Umbilical cord (tissue), 2 donors: Measurements from ENCODE around the gene PPP1R9B. TPM values are rescaled to one million over a fixed set of nuclear protein-coding genes. Genes with fewer than 3 reads are reported as not detected.

ENCODE experiments used
- DNase-seq: peaks from one replicate; pipeline ENCODE4 v3.0.0-alpha.2; 2015; ENCODE audit warnings: low spot score
- total RNA-seq: library from RNA; depleted of rRNA; stranded (reverse); fragments of >200 nt; gene quantifications from one replicate; pipeline ENCODE4 v1.2.3, GENCODE V29; 2014; ENCODE audit warnings: low replicate concordance; ENCODE audit not compliant: insufficient read depth

The PPP1R9B gene
- total RNA-seq, 1 donor from 2014 or later = 14.2 TPM

DNA sequence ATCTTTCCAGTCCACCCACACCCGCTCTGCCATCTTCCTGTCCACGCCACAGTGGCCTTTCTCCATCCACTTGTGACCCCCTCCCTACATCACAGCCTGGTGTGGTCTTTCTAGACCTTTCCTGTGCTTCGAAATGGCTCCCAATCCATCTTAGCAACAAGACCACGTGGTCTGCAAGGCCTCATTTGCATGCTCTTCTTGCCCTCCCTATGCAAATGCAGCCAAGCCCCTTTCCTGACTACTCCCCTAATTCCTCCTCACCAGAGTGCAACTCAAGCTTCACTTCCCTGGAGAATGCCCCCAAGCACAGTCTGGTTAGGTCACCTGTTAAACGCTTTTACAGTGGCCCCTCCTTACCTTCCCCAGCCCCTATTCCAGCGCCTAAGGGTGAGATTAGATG lies 6.1 kb downstream of the PPP1R9B start:
- no peak for DNase-seq

DNA sequence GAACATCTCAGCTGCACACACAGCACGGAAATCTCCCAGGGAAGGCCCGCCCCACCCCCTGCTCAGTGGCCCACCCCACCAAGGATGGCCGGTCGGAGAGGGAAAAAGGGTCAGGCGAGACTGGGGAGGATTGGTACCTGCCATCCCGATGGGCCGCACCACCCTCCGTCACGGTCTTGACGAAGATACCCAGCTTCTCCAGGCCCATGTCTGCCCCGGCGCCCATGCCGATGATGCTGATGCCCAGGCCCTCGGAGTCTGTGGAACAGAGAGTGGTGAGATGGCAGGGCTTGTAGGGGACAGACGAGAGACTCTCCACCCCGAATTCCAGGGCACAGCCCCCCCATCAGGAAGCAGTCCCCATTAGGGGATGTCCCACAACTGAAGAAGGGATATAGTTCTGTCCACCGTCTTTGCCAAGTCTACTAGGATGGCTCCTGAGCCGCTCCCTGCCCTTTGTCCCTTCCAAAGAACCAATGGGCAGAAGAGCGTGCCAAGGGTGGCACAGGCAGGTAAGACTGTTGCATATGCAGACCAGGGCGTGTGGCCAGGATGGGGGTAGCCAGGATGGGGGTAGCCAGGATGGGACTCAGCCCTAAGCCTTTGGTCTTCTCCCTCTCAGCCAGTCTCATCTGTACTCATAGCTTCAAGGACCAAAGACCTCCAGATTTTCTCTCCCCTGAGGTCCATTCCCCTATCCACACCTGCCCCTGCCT lies 6.9 kb downstream of the PPP1R9B start:
- no peak for DNase-seq

DNA sequence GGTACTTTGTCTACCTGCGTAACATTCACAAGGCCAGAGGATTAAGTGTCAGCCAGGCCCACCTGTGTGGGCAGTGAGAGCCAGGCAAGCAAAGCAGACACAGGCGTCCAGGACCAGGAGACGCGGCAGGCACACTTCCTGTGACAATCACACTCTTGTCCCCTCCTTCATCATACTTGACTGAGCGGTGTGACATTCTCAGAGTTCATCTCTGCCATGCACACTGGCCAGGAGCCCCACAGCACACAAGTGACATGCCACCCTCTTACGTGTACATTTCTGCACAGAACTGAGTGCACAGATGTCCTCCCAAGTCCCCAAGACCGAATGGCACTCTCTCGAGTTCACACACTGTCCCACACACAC lies 8.7 kb downstream of the PPP1R9B start:
- no peak for DNase-seq

DNA sequence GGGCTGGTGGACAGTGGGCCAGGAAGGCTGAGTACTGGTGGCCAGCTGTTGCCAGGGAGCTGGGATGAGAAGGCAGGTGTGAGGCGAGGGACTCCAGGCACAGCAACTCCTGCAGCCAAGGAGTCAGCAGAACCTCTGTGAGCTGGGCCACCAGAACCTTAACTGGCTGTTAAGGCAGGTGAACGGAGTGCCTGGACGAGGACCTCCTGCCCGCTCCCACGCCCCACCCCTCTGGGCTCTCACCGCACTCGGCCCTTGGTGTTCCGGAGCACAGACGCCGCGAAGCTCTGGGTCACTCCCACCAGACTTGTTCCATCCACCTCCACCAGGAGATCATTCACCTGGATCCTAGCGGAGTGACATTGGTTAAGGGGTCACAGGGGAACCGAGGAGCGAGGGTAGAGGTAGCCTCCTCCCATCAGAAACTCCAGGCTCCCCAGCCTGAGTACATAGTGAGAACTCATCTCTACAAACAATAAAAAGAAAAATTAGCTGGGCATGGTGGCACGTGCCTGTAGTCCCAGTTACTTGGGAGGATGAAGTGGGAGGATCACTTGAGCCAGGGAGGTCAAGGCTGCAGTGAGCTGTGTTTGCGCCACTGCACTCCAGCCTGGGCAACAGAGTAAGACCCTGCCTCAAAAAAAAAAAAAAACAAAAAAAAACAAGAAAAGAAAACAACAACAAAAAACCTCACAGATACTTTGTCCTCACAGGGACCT lies 9.3 kb downstream of the PPP1R9B start:
- no peak for DNase-seq

DNA sequence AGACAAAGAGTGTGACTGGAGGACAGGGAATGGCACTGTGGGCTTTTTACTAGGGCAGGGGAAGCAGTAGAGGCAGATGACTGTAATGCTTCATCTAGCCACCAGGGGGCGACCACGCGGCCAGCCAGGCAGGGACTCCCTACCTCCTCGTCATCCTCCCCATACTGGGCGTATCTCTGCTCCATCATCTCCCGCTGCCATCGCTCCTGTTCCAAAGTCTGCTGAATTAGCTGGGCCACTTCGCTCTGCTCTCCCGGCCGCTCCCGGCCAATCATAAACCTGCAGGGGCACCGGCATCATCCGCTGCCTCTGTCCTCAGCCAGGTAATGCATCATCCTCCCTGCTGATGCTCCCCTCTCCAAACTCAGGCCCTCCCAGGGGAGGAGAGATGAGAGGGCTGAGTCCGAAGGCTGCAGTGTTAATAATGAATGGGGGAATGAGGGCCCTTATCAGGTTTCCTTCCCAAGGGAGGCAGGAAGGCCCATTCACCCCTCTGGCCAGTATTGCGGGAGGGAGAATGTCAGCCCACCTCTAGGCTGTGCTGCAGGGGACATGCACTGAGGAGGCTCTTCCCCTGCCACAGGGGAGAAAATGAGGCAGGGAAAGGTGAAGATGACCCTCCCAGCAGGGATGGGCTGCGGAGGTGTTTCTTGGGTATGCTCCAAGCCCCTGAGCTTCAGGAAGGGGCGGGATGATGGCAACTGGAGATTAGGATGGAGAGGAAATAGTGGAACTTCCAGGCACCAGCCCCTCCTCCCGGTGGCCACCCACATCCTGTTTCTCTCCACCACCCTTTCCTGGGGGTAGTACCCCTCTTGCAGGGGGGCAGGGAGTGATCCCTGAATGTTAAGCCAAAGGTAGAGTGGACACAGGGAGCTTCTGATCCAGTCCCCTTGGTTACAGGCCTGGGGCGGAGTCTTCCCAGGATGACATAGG lies 10.3 kb downstream of the PPP1R9B start:
- peak; percentile 61 for DNase-seq

DNA sequence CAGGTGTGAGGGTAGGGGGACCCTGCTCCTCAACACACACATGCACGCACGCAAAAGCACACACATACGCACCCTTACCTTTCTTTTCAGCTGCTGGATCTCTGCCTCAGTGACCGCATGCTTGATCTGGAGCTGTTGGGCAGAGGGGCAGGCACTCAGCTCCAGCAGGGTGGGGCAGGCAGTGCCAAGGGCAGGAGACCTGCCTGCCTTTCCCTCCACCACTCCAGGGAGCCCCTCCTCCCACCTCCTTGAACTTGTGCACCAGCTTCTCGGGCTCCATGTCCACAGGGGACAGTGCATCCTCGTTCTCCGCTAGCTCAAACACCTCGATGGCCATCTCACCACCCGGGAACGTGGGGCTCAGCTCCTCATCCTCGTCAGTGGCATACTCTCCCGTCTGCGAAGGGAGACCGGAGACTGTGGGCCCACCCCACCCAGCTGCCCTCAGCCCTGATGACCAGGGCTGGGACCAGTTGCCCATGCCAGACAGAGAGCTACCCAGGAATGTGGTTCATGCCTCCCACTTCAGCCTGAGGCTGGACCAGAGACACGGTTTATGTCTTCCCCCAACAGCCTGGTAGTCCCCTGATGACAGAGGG lies 11.2 kb downstream of the PPP1R9B start:
- DNase-seq = no peak

DNA sequence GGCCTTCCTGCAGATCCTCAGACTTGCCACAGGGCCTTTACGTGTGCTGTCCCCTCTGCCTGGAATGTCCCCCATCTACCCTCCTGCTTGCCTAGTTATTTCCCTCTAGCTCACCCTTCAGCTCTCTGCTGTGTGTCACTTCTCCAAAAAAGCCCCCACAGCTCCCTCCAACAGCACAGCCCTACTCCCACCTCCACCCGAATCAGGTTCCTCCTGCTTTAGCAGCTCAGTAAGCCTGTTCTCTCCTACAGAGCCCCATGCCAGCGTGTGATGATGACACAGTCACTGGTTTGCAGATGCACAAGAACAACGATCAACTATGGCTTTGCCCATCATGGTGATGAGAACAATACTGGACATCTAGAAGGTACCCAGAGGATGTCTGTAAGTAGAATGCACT lies 13.4 kb downstream of the PPP1R9B start:
- no peak for DNase-seq

DNA sequence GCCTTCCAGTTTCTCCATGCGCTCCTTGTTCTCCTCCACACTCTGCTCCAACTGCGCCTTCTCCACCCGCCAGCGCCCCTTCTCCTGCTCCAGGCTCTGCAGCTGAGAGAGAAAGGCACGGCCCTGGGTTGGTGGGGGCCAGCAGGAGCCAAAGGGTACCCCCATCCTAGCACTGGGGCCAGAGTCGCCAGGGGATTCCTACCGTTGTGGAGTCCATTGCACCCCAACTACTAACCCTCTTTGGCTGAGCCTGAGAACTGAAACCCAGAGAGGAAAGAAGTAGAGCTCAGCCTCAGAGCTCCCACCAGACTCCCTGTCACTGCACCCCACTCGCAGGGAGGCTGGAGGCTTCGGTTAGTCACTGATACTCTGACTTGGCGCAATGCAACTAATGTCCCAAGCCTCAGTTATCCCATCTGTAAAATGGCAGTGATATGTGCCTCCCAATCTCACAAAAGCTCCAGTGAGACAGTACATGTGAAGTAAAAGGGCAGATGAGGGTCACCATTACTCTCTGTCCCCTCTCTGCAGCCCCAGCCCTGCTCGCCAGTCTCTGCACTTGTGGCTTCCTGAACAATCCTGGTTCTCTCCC lies 14.3 kb downstream of the PPP1R9B start:
- no peak for DNase-seq

DNA sequence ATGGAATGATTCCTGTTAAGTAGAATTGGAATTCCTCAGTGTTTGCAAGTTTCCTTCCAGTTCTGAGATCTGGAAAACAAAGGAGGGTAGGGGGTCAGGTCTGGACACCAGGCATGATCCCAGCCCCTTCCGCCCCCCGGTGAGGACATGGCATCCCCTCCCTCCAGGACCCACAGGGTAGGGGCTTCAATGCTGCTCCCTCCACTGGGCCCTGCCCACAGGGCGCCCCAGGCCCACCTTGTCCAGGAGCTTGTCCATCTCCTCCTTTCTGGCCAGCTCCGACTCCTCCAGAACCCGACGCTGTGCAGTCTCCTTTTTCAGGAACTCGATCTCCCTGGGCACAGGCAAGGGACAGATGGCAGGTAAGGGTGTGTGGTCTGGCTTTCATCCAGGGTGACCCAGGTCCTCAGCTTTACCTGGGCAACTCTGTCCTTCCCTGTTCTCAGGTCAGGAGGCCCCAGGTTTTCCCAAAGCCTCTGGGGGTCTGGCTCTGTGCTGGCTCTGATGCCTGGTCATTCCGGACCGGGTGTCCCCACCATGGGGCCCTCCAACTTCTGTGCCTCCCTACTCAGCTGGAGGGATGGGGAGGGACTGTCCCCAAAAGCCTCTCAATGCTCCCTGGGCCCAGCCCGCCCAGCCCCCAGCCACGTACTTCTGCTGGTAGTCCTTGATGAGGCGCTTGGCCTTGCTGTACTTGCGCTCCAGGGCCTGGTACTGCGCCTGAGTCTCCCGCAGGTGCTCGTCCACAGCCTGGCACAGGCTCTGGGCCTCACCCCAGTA lies 15.0 kb downstream of the PPP1R9B start:
- DNase-seq = no peak

DNA sequence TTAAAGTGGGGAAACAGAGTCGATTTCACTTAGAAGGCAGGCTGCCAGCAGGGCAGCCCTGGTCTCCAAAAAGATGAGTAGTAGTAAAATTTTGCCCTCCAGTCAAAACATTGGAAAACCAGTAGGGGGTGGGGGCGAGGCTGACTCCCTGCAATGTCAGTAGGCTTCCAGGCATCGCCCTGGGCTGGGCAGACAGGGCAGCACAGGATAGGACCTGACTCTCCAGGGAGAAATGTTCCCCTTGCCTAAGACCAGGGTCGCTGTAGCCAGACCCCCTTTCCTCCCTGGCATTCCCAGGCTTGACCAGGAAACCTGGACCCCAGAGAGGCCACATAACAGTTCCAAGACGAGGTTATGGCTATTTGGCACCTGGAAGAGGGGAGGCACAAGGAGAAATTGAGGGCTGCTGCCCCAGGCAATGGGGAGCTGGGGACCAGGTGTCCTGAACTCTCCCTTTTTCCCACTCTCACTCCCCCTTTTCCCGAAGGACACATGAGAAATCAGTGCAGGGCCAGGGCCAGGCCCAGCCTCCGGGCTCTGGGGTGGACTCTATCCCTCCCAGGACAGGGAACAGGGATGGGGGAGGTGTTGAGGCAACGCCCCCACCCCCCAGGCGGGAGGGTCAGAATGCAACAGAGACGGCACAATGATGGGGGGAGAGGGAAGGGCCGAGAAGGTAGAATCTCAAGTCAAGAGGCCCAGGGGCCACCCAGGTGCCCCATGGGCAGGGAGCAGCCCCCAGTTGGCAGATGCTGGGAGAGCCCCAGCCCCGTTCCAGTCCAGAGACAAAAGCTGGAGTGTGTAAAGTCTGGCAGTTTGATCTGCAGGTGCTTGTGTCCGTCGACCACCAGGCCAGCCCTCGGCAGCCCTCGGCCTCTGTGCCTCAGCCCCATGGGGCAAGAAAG lies 16.0 kb downstream of the PPP1R9B start:
- DNase-seq = no peak

DNA sequence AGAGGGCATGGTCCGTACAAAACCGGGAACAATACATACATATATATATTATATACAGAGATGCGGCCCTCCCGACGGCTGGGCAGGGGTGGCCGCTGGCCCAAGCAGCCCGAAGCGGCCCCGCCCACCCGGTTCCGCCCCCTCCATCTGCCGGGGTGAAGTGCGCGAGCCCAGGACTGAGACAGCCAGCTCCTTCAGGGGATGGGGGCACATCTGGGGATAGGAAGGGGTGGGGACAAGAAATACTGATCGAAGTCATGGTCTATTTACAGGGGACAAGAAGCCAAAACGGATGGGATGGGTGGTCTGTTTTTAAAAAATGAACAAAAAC lies 16.7 kb downstream of the PPP1R9B start:
- DNase-seq = no peak

DNA sequence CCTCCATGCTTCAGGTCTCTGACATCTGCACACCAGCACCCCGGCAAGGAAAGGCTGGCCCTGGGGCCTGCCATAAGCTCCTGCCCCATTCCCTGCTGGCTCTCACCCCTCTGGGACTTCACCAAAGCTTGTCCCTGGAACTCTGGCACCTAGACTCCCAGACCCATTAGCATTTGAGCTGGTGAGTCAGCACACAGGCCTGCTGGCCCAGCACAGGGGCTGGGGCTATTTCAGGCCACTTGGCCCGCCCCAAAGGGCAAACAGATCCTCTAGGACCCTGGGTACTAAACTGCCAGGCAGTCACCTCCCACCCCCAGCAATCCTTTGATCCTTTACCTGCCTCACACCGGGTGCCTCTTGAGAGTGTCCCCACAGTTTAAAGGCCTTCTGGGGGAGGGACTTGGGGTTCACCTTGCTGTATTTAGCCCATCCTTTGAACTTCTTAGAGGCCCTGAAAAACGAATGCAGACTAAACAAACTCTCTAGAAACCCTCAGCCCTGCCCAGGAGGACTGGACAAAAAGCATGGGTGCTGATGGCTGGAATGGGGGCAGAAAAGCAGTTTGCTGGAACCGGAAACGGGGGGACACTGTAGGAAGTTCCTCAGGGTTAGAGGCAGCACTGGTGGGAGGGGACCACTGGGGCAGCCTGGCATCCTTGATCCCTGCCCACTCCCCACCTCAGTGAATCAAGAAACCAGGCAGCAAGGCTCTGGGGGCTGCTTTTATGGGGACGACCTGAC lies 17.3 kb downstream of the PPP1R9B start:
- DNase-seq = no peak

DNA sequence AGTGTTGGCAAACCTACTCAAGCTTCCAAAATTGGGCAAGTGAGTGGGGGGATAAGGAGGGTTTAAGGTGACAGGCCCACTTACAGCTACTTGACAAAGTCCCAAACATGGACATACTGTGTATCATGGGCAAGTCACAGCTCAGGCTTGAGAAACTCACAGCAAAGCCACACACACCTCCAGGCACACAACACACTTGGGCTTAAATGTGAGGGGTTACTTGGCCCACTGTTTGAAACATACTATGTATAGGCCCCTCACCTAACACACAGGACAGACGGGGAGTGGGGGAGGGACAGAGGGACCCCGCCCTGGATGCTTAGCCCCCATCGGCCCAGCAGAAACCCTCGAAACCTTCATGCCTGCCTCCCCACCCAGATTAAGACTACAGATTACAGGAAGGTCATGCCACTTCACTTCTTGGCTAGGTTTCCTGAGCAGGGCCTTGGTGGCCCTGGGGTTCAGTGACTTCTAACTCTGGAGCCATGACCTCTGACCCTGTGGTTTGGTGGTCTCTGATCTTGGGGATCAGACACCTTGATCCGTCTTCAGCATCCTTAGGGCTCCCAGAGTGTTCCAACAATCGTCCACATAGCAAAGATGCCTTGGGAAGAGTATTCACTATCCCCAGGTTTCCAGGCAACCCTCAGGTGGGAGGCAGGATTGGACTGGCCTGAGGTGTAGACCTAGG lies 18.2 kb downstream of the PPP1R9B start:
- no peak for DNase-seq

DNA sequence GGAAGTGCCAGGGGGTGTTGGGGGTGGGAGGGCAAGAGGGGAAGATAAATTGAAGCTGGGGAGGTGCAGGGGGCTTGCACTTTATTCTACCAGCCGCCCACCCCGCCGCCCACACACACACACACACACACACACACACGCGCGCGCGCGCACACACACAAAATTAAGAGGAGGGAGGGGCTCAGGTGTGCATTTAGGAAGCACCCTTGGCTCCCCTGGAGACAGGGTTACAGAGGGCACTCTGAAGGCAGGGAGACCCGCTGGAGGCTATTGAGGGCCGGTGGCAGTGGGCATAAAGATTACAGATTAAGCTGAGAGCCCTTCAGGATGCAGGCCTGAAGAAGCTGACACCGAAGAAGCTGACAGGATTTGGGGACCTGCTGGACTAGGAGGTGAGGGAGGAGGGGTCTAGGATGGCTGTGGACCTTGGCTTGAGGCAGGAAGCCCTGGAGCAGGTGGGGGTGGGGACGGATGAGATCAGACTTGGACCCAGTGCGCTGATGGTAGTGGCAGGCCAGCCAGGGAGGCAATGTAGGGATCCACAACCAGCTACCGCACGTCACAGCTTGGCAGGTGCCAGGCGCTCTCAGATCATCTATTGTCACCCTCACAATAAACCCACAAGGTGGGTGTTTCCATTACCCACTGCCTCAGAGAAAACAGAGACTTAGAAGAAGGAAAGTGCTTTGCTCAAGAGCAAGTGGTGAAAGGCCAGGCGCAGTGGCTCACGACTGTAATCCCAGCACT lies 19.7 kb downstream of the PPP1R9B start:
- no peak for DNase-seq

DNA sequence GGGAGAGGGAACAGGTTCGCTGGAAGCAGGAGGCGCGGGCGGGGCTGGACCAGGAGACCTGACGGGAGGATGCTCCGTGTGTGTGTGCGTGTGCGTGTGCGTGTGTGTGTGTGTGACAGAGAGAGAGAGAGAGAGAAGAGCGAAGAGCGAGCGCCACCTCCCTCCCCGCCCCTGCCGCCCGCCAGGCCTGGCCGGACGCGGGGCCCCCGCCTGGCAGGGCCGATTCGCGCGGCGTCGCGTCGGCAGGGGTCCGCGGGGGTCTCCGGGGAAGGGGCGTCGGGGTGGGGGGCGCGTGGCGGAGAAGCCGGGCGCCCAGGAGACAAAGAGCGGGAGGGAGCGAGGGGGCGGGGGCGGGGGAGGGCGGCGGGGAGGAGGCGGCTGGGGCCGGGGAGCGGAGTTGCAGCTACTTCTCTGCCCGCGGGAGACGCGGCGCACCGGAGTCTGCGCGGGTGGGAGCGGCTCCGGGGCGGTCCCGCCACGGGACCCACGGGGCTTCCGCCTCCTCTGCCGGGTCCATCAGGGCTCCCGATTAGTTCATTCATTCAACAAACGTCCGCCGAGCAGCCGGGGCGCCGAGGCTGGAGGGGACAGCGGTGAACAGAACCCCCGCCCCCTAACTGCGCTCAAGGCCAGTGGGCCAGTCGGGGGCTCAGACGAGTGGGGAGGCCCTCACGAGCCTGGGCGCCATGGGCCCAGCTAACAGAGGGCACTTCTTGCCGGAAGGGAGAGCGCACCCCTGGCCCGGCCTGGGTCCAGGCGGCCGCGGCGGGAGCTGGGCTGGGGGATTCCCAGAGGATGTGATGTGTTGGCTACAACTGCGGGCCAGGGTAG lies 20.5 kb downstream of the PPP1R9B start, which contains the start of gene SAMD14:
Gene SAMD14, minus strand, starts transcription at position 433 of the 831 bp plus-strand sequence. CDS start 5,201 bp downstream, outside the sequence.
- DNase-seq = peak; percentile 66

DNA sequence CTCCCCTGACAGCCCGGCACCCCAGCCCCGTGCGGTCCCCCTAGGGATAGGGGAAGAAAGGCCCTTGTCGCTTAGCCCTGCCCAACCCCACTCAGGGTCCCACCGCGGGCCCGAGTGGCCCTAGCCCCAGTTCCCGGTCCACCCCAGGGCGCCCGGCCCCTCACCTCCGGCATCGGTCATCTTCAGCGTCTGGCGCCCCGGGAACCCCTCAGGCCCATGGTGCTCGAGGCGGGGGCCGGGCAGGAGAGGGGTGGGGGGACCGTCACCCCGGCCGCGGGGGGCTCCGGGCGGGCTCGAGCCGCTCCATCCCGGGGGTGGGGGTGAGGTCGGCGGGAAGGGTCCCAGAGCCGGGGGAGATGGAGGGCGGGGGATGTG lies 21.1 kb downstream of the PPP1R9B start:
- no peak for DNase-seq
